Cardiac muscle cell (in vitro differentiated cells and primary cell): ENCODE data around the gene POLR2L. TPM values are rescaled to one million over a fixed set of nuclear protein-coding genes. Genes with fewer than 3 reads are reported as not detected.

Source experiments
- DNase-seq, 2 donors: peaks; one replicate each; pipeline versions ENCODE4 v3.0.0 to v3.0.0-alpha.2; 2010 to 2017; ENCODE audit warnings: low read depth in 1 of 2, low spot score in 1 of 2
- H3K27ac ChIP-seq: fragments of 200-600 bp; sonication (generic); 2 replicates; pipeline ENCODE4 v1.5.1; 2016
- H3K27me3 ChIP-seq: fragments of 200-600 bp; sonication (generic); 2 replicates; pipeline ENCODE4 v1.6.0; 2016; ENCODE audit warnings: control low read depth
- H3K36me3 ChIP-seq: fragments of 200-600 bp; sonication (generic); 2 replicates; pipeline ENCODE4 v1.5.1; 2016; ENCODE audit warnings: control low read depth
- H3K4me1 ChIP-seq: fragments of 200-600 bp; sonication (generic); 2 replicates; pipeline ENCODE4 v1.8.1; 2017; ENCODE audit warnings: low read depth, mild to moderate bottlenecking, mixed run types
- H3K4me3 ChIP-seq: fragments of 200-600 bp; sonication (generic); 2 replicates; pipeline ENCODE4 v1.5.1; 2016; ENCODE audit warnings: mild to moderate bottlenecking
- H3K9me3 ChIP-seq: fragments of 200-600 bp; sonication (generic); 2 replicates; pipeline ENCODE4 v1.5.1; 2017; ENCODE audit warnings: low read depth, mild to moderate bottlenecking, control low read depth
- polyA plus RNA-seq: library from polyadenylated mRNA; unstranded; fragments of >200 nt; fragmentation: Nextera tagmentation; extraction: Ambion mirVana; gene quantifications from 2 replicates; pipeline ENCODE4 v1.2.1, GENCODE V29; 2016
- total RNA-seq: library from RNA; depleted of rRNA; stranded (reverse); fragments of >200 nt; gene quantifications from 2 replicates; pipeline ENCODE4 v1.2.3, GENCODE V29; 2016
- TF ChIP-seq, protein P1 (sequence below): IDR thresholded peaks from 2 replicates; pipeline ENCODE4 v1.5.1; 2012; ENCODE audit warnings: low read depth, mild to moderate bottlenecking, low read length

POLR2L gene
- total and polyA plus RNA-seq, 2 experiments from 2014 or later = 67.3 to 482 TPM

DNA sequence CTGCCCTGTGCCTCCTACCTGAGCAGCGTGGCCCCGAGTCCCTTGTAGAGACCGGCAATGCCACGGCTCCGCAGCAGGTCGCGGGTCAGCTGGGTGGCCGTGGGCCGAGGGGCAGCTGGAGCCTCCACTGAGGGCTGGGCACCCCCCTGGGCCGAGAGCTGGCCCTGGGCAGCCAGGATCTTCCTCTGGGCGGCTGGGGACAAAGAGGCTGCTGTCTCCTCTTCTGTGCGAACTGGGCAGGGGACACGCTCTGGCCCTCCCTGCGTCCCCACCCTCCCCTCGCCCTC is 49.9 kb downstream of the POLR2L start:
- Histone ChIP-seq H3K9me3 (no peaks in the 10 kb centered on the region), H3K27ac (no peak overlapping the region), H3K4me1 (peaks cover 21% of the 10 kb centered on the region), H3K36me3 (no peaks in the 10 kb centered on the region), H3K27me3 (no peaks in the 10 kb centered on the region), H3K4me3 (no peak overlapping the region)
- DNase-seq = no peak
- TF ChIP-seq, protein P1, sequence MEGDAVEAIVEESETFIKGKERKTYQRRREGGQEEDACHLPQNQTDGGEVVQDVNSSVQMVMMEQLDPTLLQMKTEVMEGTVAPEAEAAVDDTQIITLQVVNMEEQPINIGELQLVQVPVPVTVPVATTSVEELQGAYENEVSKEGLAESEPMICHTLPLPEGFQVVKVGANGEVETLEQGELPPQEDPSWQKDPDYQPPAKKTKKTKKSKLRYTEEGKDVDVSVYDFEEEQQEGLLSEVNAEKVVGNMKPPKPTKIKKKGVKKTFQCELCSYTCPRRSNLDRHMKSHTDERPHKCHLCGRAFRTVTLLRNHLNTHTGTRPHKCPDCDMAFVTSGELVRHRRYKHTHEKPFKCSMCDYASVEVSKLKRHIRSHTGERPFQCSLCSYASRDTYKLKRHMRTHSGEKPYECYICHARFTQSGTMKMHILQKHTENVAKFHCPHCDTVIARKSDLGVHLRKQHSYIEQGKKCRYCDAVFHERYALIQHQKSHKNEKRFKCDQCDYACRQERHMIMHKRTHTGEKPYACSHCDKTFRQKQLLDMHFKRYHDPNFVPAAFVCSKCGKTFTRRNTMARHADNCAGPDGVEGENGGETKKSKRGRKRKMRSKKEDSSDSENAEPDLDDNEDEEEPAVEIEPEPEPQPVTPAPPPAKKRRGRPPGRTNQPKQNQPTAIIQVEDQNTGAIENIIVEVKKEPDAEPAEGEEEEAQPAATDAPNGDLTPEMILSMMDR = no peak

DNA sequence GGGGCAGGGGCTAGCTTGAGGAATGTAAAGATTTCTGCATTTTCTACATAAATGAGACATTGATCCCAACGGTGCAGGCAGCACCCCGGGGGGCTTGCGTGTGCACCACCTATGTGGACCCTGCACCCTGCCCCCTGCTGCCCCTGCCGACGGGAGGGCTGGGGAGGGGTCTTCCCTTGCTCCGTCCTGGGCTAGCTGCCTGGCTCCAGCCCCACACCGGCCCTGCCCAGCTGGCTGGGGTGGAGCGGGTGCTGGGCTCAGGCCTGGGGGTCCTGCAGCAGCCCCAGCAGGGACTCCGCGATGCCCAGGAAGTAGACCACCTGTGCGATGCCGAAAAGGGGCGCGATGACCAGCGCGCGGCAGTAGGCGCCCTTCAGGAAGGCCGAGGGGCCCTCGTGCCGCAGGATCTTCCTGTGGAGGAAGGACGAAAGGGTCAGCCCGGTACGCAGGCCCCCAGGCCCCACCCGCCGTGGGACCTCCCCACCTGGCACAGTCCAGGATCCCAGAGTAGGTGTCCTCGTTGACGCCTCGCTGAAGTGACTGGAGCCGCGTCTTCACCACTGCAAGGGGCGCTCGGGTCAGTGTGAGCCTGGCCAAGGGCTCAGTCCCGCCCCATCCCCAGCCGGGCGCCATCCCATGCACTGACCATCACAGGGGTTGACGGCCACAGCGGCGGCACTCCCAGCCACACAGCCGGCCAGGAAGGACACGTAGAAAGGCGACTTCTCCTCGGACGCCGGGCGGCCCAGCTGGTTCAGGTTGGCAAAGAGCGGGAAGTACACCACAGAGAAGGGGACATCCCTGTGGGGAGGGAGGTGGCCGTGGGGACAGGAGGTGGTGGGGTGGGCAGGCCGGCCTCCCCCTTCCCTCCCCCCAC is 50.4 kb downstream of the POLR2L start:
- Histone ChIP-seq H3K27ac (no peak overlapping the region), H3K27me3 (no peaks in the 10 kb centered on the region), H3K9me3 (no peaks in the 10 kb centered on the region), H3K4me1 (peaks cover 20% of the 10 kb centered on the region), H3K36me3 (no peaks in the 10 kb centered on the region), H3K4me3 (no peak overlapping the region)
- no peak for DNase-seq
- TF ChIP-seq, protein P1 = no peak

DNA sequence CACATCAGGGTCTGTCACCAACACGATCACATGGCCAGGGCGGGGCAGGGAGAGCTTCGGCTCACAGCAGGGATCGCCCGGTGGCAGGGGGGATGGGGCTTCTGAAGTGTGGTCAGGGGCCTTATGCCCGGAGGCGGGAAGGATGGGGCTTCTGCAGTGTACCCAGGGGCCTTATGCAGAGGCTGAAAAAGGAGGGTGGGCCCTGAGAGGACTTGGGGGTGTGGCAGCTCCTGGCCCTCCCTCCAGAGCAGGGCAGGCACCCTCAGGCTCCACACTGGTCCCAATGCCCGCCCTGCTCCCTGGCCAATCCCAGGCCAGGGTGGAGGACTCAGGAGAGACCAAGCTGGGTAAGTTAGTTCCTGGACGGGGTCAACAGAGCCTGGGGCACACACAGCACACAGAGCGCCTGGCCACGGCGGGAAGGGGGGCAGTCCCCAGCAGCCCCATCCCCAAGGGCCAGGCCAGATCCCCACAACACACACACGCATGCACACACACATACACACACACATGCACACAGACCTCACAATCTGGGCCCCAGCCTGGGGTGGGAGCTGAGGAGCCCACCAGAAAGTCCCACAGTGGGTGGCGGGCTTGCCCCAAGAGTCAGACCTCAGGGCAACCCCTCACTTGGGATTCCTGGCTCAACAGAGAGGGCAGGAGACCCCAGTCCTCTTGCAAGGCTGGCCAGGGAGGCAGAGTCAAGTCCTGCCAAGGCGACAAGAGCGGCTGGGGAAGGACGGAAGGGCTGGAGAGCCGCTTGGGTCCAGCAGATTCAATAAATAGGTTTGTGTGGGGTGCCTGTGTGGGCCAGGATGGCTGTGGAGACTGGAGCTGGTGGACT is 51.4 kb downstream of the POLR2L start:
- no peak overlapping the region for H3K4me3 ChIP-seq
- peaks cover 10% of the 10 kb centered on the region for H3K4me1 ChIP-seq
- DNase-seq = peak; percentile 37 to 41
- no peak overlapping the region for H3K27ac ChIP-seq
- no peaks in the 10 kb centered on the region for H3K36me3 ChIP-seq
- H3K27me3 ChIP-seq = no peaks in the 10 kb centered on the region
- TF ChIP-seq, protein P1 = no peak
- H3K9me3 ChIP-seq = no peaks in the 10 kb centered on the region

DNA sequence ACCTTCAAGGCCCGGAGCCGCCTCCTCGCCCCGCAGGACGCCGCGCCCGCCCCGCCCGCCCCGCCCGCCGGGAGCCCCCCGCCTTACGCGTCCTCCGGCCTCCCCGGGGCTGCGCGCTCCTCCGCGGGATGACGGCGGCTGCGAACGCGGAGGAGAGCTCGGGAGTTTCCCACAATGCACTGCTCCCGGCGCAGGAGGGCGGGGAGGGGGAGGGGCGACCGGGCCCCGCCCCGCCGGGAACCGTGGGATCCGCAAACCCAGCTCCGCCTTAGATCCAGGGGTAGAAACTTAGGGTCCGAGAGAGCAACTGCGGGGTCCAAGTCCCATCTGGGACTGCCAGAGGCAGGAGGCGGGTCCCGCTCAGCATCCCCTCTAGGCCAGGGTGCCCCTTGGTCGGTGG is 52.4 kb downstream of the POLR2L start, which contains the start of gene CEND1:
TSS of gene CEND1 (minus strand) at position 148 of the 400 bp plus-strand sequence. CDS start 1,514 bp downstream, outside the sequence.
- DNase-seq = peak in 1 of 2 donors; percentile 54
- Histone ChIP-seq H3K27me3 (no peaks in the 10 kb centered on the region), H3K4me1 (peaks cover 6% of the 10 kb centered on the region), H3K9me3 (no peaks in the 10 kb centered on the region), H3K27ac (no peak within 1 kb of the TSS), H3K4me3 (no peak within 1 kb of the TSS), H3K36me3 (no peaks in the 10 kb centered on the region)
- TF ChIP-seq, protein P1 = no peak

Other genes starting within 250 kb of the POLR2L start
- 17.7 and 24.7 TPM in 2 replicates for gene IRF7, start 226.6 kb downstream of the POLR2L start, total RNA-seq
- gene IRF7, start 226.6 kb downstream of the POLR2L start, polyA plus RNA-seq = 13.0 and 17.0 TPM in 2 replicates
- gene CDHR5, start 217.6 kb downstream of the POLR2L start, total RNA-seq = 0.18 TPM in 1 of 2 replicates, not detected in the other
- 0.27 and 0.60 TPM in 2 replicates for gene CDHR5, start 217.6 kb downstream of the POLR2L start, polyA plus RNA-seq
- gene SCT, start 215.3 kb downstream of the POLR2L start, total RNA-seq = 4.3 and 4.4 TPM in 2 replicates
- gene SCT, start 215.3 kb downstream of the POLR2L start, polyA plus RNA-seq = 8.9 and 18.8 TPM in 2 replicates
- 0.60 and 1.2 TPM in 2 replicates for gene DRD4, start 205.3 kb downstream of the POLR2L start, total RNA-seq
- 0.75 and 2.2 TPM in 2 replicates for gene DRD4, start 205.3 kb downstream of the POLR2L start, polyA plus RNA-seq
- 80.0 and 90.0 TPM in 2 replicates for gene DEAF1, start 147.3 kb downstream of the POLR2L start, total RNA-seq
- gene DEAF1, start 147.3 kb downstream of the POLR2L start, polyA plus RNA-seq = 88.6 and 124 TPM in 2 replicates
- gene TMEM80, start 146.7 kb downstream of the POLR2L start, total RNA-seq = 53.4 and 70.5 TPM in 2 replicates
- gene TMEM80, start 146.7 kb downstream of the POLR2L start, polyA plus RNA-seq = 72.3 and 93.5 TPM in 2 replicates
- gene EPS8L2, start 136.3 kb downstream of the POLR2L start, total RNA-seq = 18.9 and 22.6 TPM in 2 replicates
- 25.7 and 27.4 TPM in 2 replicates for gene EPS8L2, start 136.3 kb downstream of the POLR2L start, polyA plus RNA-seq
- gene TALDO1, start 95.1 kb downstream of the POLR2L start, total RNA-seq = 144 and 158 TPM in 2 replicates
- gene TALDO1, start 95.1 kb downstream of the POLR2L start, polyA plus RNA-seq = 163 and 174 TPM in 2 replicates
- gene GATD1, start 65.0 kb downstream of the POLR2L start, total RNA-seq = 62.2 and 64.1 TPM in 2 replicates
- 27.9 and 60.4 TPM in 2 replicates for gene GATD1, start 65.0 kb downstream of the POLR2L start, polyA plus RNA-seq
- gene CEND1, start 52.4 kb downstream of the POLR2L start, total RNA-seq = 1.6 and 7.6 TPM in 2 replicates
- gene CEND1, start 52.4 kb downstream of the POLR2L start, polyA plus RNA-seq = 1.7 and 8.2 TPM in 2 replicates
- 17.6 and 34.7 TPM in 2 replicates for gene SLC25A22, start 44.2 kb downstream of the POLR2L start, total RNA-seq
- 18.9 and 21.2 TPM in 2 replicates for gene SLC25A22, start 44.2 kb downstream of the POLR2L start, polyA plus RNA-seq
- gene PIDD1, start 37.3 kb downstream of the POLR2L start, total RNA-seq = 24.0 and 36.8 TPM in 2 replicates
- gene PIDD1, start 37.3 kb downstream of the POLR2L start, polyA plus RNA-seq = 33.4 and 40.2 TPM in 2 replicates
- 523 and 1,109 TPM in 2 replicates for gene RPLP2, start 32.6 kb downstream of the POLR2L start, total RNA-seq
- gene RPLP2, start 32.6 kb downstream of the POLR2L start, polyA plus RNA-seq = 496 and 502 TPM in 2 replicates
- 59.9 and 99.9 TPM in 2 replicates for gene PNPLA2, start 23.6 kb downstream of the POLR2L start, total RNA-seq
- 81.6 and 91.1 TPM in 2 replicates for gene PNPLA2, start 23.6 kb downstream of the POLR2L start, polyA plus RNA-seq
- 43.9 and 91.0 TPM in 2 replicates for gene CRACR2B, start 14.6 kb downstream of the POLR2L start, total RNA-seq
- gene CRACR2B, start 14.6 kb downstream of the POLR2L start, polyA plus RNA-seq = 84.5 and 113 TPM in 2 replicates
- gene CD151, start 9.6 kb downstream of the POLR2L start, total RNA-seq = 146 and 177 TPM in 2 replicates
- 210 and 290 TPM in 2 replicates for gene CD151, start 9.6 kb downstream of the POLR2L start, polyA plus RNA-seq
- 85.3 and 140 TPM in 2 replicates for gene TSPAN4, start 323 bp upstream of the POLR2L start, total RNA-seq
- gene TSPAN4, start 323 bp upstream of the POLR2L start, polyA plus RNA-seq = 79.1 and 125 TPM in 2 replicates
- 58.1 and 67.7 TPM in 2 replicates for gene CHID1, start 68.3 kb upstream of the POLR2L start, total RNA-seq
- gene CHID1, start 68.3 kb upstream of the POLR2L start, polyA plus RNA-seq = 145 and 187 TPM in 2 replicates
- 54.7 and 77.6 TPM in 2 replicates for gene AP2A2, start 83.3 kb upstream of the POLR2L start, total RNA-seq
- gene AP2A2, start 83.3 kb upstream of the POLR2L start, polyA plus RNA-seq = 47.6 and 67.6 TPM in 2 replicates
- gene MUC6, start 194.2 kb upstream of the POLR2L start, total RNA-seq = not detected in 2 replicates
- not detected in 2 replicates for gene MUC6, start 194.2 kb upstream of the POLR2L start, polyA plus RNA-seq
- gene MUC2, start 232.3 kb upstream of the POLR2L start, total RNA-seq = 0.03 TPM in 1 of 2 replicates, not detected in the other
- gene MUC2, start 232.3 kb upstream of the POLR2L start, polyA plus RNA-seq = not detected in 2 replicates